ENCODE data around the gene MGMT. TPM values are rescaled to one million over a fixed set of nuclear protein-coding genes. Genes with fewer than 3 reads are reported as not detected.

MGMT gene
- total RNA-seq, 1 donor from 2014 or later: 13.9 TPM

GRCh38 chr10:129675027-129675769 is 208.2 kb downstream of the MGMT start:
- no peaks in the 10 kb centered on the region for H3K4me1 Mint-ChIP-seq (ENCODE audit: low read depth)
- DNase-seq (ENCODE audit: low spot score): no peak
- TF ChIP-seq, protein P1, sequence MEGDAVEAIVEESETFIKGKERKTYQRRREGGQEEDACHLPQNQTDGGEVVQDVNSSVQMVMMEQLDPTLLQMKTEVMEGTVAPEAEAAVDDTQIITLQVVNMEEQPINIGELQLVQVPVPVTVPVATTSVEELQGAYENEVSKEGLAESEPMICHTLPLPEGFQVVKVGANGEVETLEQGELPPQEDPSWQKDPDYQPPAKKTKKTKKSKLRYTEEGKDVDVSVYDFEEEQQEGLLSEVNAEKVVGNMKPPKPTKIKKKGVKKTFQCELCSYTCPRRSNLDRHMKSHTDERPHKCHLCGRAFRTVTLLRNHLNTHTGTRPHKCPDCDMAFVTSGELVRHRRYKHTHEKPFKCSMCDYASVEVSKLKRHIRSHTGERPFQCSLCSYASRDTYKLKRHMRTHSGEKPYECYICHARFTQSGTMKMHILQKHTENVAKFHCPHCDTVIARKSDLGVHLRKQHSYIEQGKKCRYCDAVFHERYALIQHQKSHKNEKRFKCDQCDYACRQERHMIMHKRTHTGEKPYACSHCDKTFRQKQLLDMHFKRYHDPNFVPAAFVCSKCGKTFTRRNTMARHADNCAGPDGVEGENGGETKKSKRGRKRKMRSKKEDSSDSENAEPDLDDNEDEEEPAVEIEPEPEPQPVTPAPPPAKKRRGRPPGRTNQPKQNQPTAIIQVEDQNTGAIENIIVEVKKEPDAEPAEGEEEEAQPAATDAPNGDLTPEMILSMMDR (IDR thresholded peaks at IDR 0.05): no peak
- H3K36me3 Mint-ChIP-seq (ENCODE audit: low read depth): peaks cover 7% of the 10 kb centered on the region
- H3K9me3 Mint-ChIP-seq (ENCODE audit: low read depth): peaks cover 15% of the 10 kb centered on the region
- no peak overlapping the region for H3K4me3 Mint-ChIP-seq (ENCODE audit: unreplicated experiment)
- H3K27me3 Mint-ChIP-seq (ENCODE audit: low read depth): no peaks in the 10 kb centered on the region
- H3K27ac Mint-ChIP-seq (ENCODE audit: unreplicated experiment): no peak overlapping the region

DNA sequence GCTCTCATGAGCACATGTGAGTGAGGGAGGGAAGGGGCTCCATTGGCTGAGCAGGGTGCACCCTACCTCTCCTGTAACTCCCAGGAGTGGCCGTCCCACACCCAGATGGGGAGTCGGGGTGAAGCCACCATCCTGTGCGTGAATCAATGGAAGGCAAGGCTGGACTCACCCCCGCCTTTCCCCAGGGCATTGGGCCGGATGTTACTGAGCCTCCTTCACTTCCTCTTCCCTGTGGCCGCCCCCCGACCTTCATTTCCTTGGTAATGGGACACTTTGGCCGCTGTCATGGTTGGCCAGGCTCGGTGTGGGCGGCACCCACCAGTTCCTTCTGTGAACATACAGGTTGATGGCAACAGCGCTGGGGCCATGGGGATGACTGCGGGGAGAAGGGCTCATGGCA is 209.0 kb downstream of the MGMT start:
- no peaks in the 10 kb centered on the region for H3K27me3 Mint-ChIP-seq (ENCODE audit: low read depth)
- H3K27ac Mint-ChIP-seq (ENCODE audit: unreplicated experiment): no peak overlapping the region
- TF ChIP-seq, protein P1 (IDR thresholded peaks at IDR 0.05): no peak
- no peaks in the 10 kb centered on the region for H3K4me1 Mint-ChIP-seq (ENCODE audit: low read depth)
- no peak overlapping the region for H3K4me3 Mint-ChIP-seq (ENCODE audit: unreplicated experiment)
- H3K9me3 Mint-ChIP-seq (ENCODE audit: low read depth): peaks cover 9% of the 10 kb centered on the region
- peaks cover 5% of the 10 kb centered on the region for H3K36me3 Mint-ChIP-seq (ENCODE audit: low read depth)
- peak; percentile 89 for DNase-seq (ENCODE audit: low spot score)

GRCh38 chr10:129677377-129677927 is 210.4 kb downstream of the MGMT start:
- Mint-ChIP-seq H3K27me3 (ENCODE audit: low read depth) (no peaks in the 10 kb centered on the region), H3K9me3 (ENCODE audit: low read depth) (peaks cover 3% of the 10 kb centered on the region), H3K4me3 (ENCODE audit: unreplicated experiment) (no peak overlapping the region), H3K36me3 (ENCODE audit: low read depth) (no peaks in the 10 kb centered on the region), H3K27ac (ENCODE audit: unreplicated experiment) (no peak overlapping the region), H3K4me1 (ENCODE audit: low read depth) (no peaks in the 10 kb centered on the region)
- TF ChIP-seq, protein P1 (IDR thresholded peaks at IDR 0.05): no peak
- no peak for DNase-seq (ENCODE audit: low spot score)

DNA sequence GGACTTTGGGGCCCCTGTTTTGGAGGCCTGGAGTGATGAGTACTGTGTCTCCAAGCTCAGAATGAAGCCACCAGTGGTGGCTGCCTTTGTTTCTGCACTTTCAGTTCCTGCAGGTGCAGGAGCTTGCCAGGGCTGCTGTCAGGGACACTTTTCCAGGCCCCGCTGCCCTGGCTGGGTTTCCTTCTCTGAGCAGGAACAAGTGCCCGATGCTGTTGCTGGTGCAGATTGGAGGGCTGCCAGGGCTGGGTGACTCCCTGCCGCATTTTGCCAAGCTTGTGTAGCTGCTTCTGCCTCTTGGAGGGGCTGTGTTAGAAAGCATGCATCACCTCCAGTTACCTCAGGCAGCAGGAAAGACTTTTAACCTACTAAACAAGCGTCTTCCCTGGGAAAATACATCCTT is 211.1 kb downstream of the MGMT start:
- no peak for DNase-seq (ENCODE audit: low spot score)
- no peaks in the 10 kb centered on the region for H3K9me3 Mint-ChIP-seq (ENCODE audit: low read depth)

DNA sequence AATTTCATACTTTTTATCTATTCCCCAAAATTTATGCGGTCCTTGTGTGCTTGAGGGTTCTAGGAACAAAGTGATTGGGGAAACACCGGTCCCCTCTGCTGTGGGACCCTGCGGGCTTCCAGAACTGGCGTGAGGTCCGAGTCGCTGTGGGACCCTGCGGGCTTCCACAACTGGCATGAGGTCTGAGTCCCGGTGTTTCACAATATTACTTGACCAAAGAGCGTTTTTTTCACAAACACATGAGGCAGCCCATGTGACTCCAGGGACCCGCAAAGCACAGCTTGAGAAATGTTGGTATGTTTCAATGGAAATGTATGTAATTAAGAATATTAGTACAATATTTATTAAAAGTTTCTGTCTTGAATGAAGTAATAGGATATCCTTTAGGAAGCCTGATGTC is 212.2 kb downstream of the MGMT start:
- DNase-seq (ENCODE audit: low spot score): no peak
- Mint-ChIP-seq H3K27ac (ENCODE audit: unreplicated experiment) (no peak overlapping the region), H3K9me3 (ENCODE audit: low read depth) (no peaks in the 10 kb centered on the region), H3K36me3 (ENCODE audit: low read depth) (no peaks in the 10 kb centered on the region), H3K4me3 (ENCODE audit: unreplicated experiment) (no peak overlapping the region), H3K27me3 (ENCODE audit: low read depth) (no peaks in the 10 kb centered on the region), H3K4me1 (ENCODE audit: low read depth) (no peaks in the 10 kb centered on the region)
- TF ChIP-seq, protein P1 (IDR thresholded peaks at IDR 0.05): no peak

More for the DNA sequence above, 211.1 kb downstream of the MGMT start:
- no peak overlapping the region for H3K27ac Mint-ChIP-seq (ENCODE audit: unreplicated experiment)
- no peaks in the 10 kb centered on the region for H3K27me3 Mint-ChIP-seq (ENCODE audit: low read depth)
- TF ChIP-seq, protein P1 (IDR thresholded peaks at IDR 0.05): no peak
- no peaks in the 10 kb centered on the region for H3K36me3 Mint-ChIP-seq (ENCODE audit: low read depth)
- no peak overlapping the region for H3K4me3 Mint-ChIP-seq (ENCODE audit: unreplicated experiment)
- no peaks in the 10 kb centered on the region for H3K4me1 Mint-ChIP-seq (ENCODE audit: low read depth)

Measured in chondrocyte (in vitro differentiated cells).